Right lobe of liver (tissue), 6 donors: ENCODE results near the gene FAM111B. TPM values are rescaled to one million over a fixed set of nuclear protein-coding genes. Genes with fewer than 3 reads are reported as not detected.
"Not testable (repeated sequence)": the region's sequence is repeated elsewhere in the genome, so short reads cannot be mapped to it uniquely, and the experiment has no call there.

Experiments
- ATAC-seq, 4 donors: fragments of 200-7000 bp; cut with Tn5 transposase; one replicate each; pipeline ENCODE4 v1.9.1; 2020; ENCODE audit warnings: mild to moderate bottlenecking in 4 of 4, moderate library complexity in 4 of 4
- DNase-seq, 3 donors: peaks; one replicate each; pipeline ENCODE4 v3.0.0-alpha.2; 2020
- H3K27ac ChIP-seq, 3 donors: fragments of 200-600 bp; one replicate each; pipeline ENCODE4 v1.8.0; 2022
- H3K27me3 ChIP-seq, 2 donors: fragments of 200-600 bp; one replicate each; pipeline ENCODE4 v1.8.0; 2022
- H3K36me3 ChIP-seq, 4 donors: fragments of 200-600 bp; sonication (generic) in 1 of 4; one replicate each; pipeline versions ENCODE4 v1.5.1 to v1.8.0; 2017 to 2022; ENCODE audit warnings: control low read depth in 1 of 4
- H3K4me1 ChIP-seq, 4 donors: fragments of 200-600 bp; sonication (generic) in 1 of 4; one replicate each; pipeline versions ENCODE4 v1.5.1 to v1.8.0; 2017 to 2022; ENCODE audit warnings: control low read depth in 1 of 4
- H3K4me3 ChIP-seq, 3 donors: fragments of 200-600 bp; one replicate each; pipeline ENCODE4 v1.8.0; 2022
- H3K9me3 ChIP-seq, 4 donors: fragments of 200-600 bp; sonication (generic) in 1 of 4; one replicate each; pipeline versions ENCODE4 v1.5.1 to v1.8.0; 2017 to 2022; ENCODE audit warnings: control low read depth in 1 of 4
- POLR2A ChIP-seq: fragments of 450-650 bp; IDR thresholded peaks from one replicate; pipeline ENCODE4 v1.6.1; 2017; ENCODE audit warnings: antibody characterized with exemption, mild to moderate bottlenecking
- WGBS: methylation state at CpG from one replicate; pipeline ENCODE4 v1.1.6; 2018; ENCODE audit warnings: low coverage, low lambda C conversion rate; ENCODE audit not compliant: insufficient coverage; ENCODE audit errors: missing lambda C conversion rate; 5-methylcytosine and 5-hydroxymethylcytosine counted together
- intact Hi-C, 2 donors: fragments of 100-400 bp; cut with DNase I; formaldehyde crosslinking; loops; one replicate each; pipeline versions ENCODE4 v1.11.2 to v1.14.1; 2022
- total RNA-seq, 6 experiments: library from RNA; depleted of rRNA in 2 of 6; stranded (reverse); fragments of >200 nt in 2 of 6; fragmentation: NEBNext Ultra II Directional in 3 of 6; extraction: Animal tissue kit (Norgen Biotek cat#: 25700) in 3 of 6; gene quantifications; one replicate each; pipeline versions ENCODE4 v1.1.0 to v1.2.4, GENCODE V29; 2016 to 2023
- TF ChIP-seq, protein P1 (sequence below), 4 donors: fragments of 200-600 bp in 3 of 4; fragments of 450-650 bp in 1 of 4; IDR thresholded peaks; one replicate each; pipeline versions ENCODE4 v1.5.1 to v1.8.0; 2016 to 2022; ENCODE audit warnings: antibody characterized with exemption in 4 of 4, mild to moderate bottlenecking in 2 of 4
- donor health status: DM: no; HTN: yes; CAD: no.
- donor health status: DM: no; HTN: no; CAD: no.
- donor health status: DM: no; HTN: no; CAD: no.
- donor health status: DM: no; HTN: yes; CAD: no.
- donor health status: DM: no; HTN: yes; CAD: no.

The FAM111B gene
- total RNA-seq, 6 experiments from 2014 or later = 0.15 to 9.6 (median 1.1) TPM

DNA sequence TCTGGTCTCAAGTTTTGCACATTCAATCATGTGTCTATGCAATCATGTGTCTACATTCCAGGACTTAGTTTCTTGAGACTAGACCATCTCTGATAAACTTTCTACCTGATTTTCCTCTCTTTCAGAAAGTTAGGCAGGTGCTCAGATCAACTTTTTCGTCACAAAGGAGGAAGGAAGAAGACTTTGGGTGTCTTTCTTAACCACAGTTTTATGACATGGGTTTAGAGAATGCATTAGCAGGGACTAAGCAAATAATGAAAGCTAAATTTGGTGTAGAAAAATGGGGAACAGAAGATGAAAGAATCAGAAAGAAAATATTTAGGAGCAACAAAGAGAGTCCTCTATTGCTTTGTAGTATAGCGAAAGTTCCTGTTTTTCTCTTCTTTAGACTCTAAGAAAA is 28.6 kb upstream of the FAM111B start:
- TF ChIP-seq, protein P1, sequence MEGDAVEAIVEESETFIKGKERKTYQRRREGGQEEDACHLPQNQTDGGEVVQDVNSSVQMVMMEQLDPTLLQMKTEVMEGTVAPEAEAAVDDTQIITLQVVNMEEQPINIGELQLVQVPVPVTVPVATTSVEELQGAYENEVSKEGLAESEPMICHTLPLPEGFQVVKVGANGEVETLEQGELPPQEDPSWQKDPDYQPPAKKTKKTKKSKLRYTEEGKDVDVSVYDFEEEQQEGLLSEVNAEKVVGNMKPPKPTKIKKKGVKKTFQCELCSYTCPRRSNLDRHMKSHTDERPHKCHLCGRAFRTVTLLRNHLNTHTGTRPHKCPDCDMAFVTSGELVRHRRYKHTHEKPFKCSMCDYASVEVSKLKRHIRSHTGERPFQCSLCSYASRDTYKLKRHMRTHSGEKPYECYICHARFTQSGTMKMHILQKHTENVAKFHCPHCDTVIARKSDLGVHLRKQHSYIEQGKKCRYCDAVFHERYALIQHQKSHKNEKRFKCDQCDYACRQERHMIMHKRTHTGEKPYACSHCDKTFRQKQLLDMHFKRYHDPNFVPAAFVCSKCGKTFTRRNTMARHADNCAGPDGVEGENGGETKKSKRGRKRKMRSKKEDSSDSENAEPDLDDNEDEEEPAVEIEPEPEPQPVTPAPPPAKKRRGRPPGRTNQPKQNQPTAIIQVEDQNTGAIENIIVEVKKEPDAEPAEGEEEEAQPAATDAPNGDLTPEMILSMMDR (IDR thresholded peaks at IDR 0.05) = no peak
- no peak for TF ChIP-seq POLR2A
- ATAC-seq (no peak), DNase-seq (no peak)
- Histone ChIP-seq H3K36me3 (no peaks in the 10 kb centered on the region), H3K27ac (no peak overlapping the region), H3K9me3 (no peaks in the 10 kb centered on the region), H3K27me3 (no peaks in the 10 kb centered on the region), H3K4me3 (no peak overlapping the region), H3K4me1 (no peaks in the 10 kb centered on the region)
- intact Hi-C loops = no loop called here
- 59% methylated on average over 2 of the region's 2 CpGs for WGBS

DNA sequence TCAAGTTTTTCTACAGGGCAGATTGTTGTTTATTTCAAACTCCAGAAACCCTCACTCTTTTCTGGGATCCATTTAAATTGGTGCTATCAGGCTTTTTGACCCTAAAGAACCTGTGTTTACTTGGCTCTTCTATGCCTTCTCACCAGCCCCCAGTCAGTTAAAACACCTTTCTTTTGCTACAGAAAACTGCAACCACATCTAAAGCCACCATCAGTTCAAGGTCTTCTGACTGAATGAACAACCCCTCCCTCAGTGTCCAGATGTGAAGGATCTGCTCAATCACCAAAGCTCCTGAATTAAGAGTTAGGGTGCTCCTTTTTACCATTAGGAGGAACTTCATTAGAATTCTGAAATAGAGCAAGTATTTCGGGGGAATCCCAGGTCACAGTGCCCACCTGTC is 28.0 kb upstream of the FAM111B start:
- ATAC-seq = no peak
- TF ChIP-seq POLR2A = no peak
- TF ChIP-seq, protein P1 (IDR thresholded peaks at IDR 0.05) = no peak
- Histone ChIP-seq H3K27me3 (no peaks in the 10 kb centered on the region), H3K27ac (no peak overlapping the region), H3K4me3 (no peak overlapping the region), H3K4me1 (no peaks in the 10 kb centered on the region), H3K9me3 (no peaks in the 10 kb centered on the region), H3K36me3 (no peaks in the 10 kb centered on the region)
- intact Hi-C loops = no loop called here
- no peak for DNase-seq
- 69% methylated on average over 1 of the region's 1 CpG for WGBS

DNA sequence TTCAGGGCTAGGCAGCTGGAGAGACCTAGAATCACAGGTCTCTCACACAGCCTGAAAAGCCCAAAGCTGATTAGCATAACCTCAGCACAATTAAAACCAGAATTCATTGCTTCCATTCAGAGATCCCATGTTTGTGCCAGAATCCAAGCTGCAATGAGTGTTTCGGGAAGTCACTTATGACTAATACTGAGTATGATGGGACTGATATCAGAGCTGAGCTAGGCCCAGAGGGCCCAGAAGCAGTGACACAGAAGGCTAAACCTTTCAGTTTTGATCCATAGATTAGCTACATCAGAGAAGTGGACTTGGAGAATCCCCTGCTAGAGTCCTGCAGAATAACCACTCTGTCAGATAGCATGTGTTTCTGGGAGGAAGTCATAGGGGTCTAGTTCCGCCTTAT is 26.6 kb upstream of the FAM111B start:
- WGBS = 100% methylated on average over 1 of the region's 2 CpGs
- not testable (repeated sequence) for DNase-seq

GRCh38 chr11:59081430-59082020 is 25.5 kb upstream of the FAM111B start:
- peak in 1 of 3 donors; percentile 63 for DNase-seq
- H3K27me3 ChIP-seq, H3K4me1 ChIP-seq, H3K27ac ChIP-seq, H3K4me3 ChIP-seq, intact Hi-C loops, H3K9me3 ChIP-seq, H3K36me3 ChIP-seq: not testable (repeated sequence)
- peak in 3 of 4 donors; percentile 58 to 79 (median 64) for ATAC-seq
- WGBS = 75% methylated on average over 3 of the region's 4 CpGs

More for the DNA sequence above, 26.6 kb upstream of the FAM111B start:
- H3K4me1 ChIP-seq, H3K9me3 ChIP-seq, intact Hi-C loops, H3K27ac ChIP-seq, ATAC-seq, H3K36me3 ChIP-seq, H3K27me3 ChIP-seq, H3K4me3 ChIP-seq: not testable (repeated sequence)

GRCh38 chr11:59086007-59086406 is 21.0 kb upstream of the FAM111B start, which contains the start of gene GLYATL1B:
Gene GLYATL1B, plus strand, starts transcription at chr11:59086307. Its CDS starts 0 bp downstream, at chr11:59086307.
- H3K27ac ChIP-seq, H3K9me3 ChIP-seq, ATAC-seq, H3K4me1 ChIP-seq, DNase-seq, H3K27me3 ChIP-seq, H3K4me3 ChIP-seq, intact Hi-C loops, H3K36me3 ChIP-seq: not testable (repeated sequence)
- 90% methylated on average over 5 of the region's 5 CpGs for WGBS

GRCh38 chr11:59088162-59088561 is 18.9 kb upstream of the FAM111B start:
- no peak overlapping the region for H3K4me3 ChIP-seq
- DNase-seq (no peak), ATAC-seq (no peak)
- TF ChIP-seq, protein P1 (IDR thresholded peaks at IDR 0.05) = no peak
- TF ChIP-seq POLR2A = no peak
- H3K27me3 ChIP-seq = no peaks in the 10 kb centered on the region
- no peak overlapping the region for H3K27ac ChIP-seq
- 82% methylated on average over 4 of the region's 4 CpGs for WGBS
- no peaks in the 10 kb centered on the region for H3K9me3 ChIP-seq
- intact Hi-C loops = no loop called here
- no peaks in the 10 kb centered on the region for H3K36me3 ChIP-seq
- no peaks in the 10 kb centered on the region for H3K4me1 ChIP-seq

DNA sequence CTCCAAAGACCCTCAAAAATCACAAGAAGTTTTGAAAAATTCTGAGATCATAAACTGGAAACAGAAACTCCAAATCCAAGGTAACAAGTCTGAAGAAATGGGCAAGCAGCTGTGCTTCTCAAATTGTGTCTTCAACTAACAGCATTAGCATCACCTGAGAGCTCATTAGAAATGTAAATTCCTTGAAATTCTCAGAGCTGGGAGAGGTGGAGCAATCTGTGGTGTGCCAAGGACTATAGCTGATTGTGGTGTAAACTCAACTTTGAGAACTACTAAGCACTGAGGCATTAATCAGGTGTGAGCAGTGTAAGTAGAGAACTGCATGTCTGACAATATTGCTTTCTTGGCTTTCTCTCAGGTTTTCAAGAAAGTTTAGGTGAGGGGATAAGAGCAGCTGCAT is 13.5 kb upstream of the FAM111B start:
- ATAC-seq, H3K4me1 ChIP-seq, H3K36me3 ChIP-seq, H3K4me3 ChIP-seq, intact Hi-C loops, H3K27ac ChIP-seq, H3K9me3 ChIP-seq, H3K27me3 ChIP-seq, DNase-seq: not testable (repeated sequence)

DNA sequence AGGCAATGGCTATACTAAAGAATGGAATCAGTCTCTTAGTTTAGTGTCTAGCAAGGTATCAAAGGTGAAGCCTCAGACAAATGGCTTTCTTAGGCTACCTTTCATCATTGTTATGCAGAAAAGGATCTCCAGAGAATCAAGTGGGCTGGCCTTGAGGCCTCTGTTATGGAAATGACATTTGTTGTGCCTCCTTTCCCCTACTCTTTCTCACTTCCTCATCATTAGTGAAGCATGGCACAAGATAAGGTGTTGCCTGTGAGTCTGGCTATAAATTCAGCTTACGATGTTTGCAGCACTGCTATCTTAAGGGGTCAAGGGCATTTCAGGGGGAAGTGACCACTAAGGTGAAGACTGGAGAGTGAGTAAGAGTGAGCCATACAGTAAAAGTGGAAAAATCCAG is 11.8 kb upstream of the FAM111B start:
- H3K4me3 ChIP-seq, H3K4me1 ChIP-seq, DNase-seq, H3K27me3 ChIP-seq, intact Hi-C loops, H3K9me3 ChIP-seq, H3K36me3 ChIP-seq, H3K27ac ChIP-seq, ATAC-seq: not testable (repeated sequence)
- WGBS = 43% methylated on average over 1 of the region's 1 CpG

DNA sequence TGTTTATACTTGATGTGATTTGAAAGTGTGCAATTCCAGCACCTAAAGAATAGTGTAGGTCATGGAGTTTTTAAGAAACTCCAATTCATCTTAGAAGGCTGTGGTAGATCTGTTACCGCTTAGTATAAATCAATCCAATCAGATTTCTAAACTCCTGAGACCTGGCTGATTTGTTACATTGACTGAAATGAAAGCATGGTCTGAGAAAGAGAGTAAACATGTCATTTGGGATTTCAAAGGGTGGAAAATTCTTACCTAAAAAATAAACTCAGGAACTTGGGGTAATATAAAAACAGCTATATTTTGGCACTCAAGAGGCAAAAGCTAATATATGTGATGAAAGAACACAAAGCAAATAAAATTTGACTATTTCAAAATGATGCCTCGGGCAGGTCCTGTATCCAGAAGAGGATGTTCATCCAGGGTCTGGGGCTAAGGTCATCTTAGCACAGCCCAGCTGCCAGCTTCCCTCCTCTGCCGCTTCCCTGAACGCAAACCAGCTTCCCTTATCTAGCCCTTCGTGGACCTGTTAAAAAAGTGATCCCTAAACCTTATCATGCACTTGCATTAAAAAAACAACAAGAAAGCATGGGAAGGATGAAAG is 11.0 kb upstream of the FAM111B start:
- H3K4me3 ChIP-seq, H3K9me3 ChIP-seq, H3K27ac ChIP-seq, H3K4me1 ChIP-seq, intact Hi-C loops, H3K27me3 ChIP-seq, H3K36me3 ChIP-seq, DNase-seq: not testable (repeated sequence)
- WGBS = 20% methylated on average over 5 of the region's 5 CpGs
- ATAC-seq = peak; percentile 67 to 95 (median 87)
